GM21529 (cell line): Measurements from ENCODE around the gene WDR73.
A peak's percentile ranks its signal among the peaks of the same experiment; 100 is the strongest.
"Not testable (repeated sequence)": the region's sequence is repeated elsewhere in the genome, so short reads cannot be mapped to it uniquely, and the experiment has no call there.

Source experiments
- ATAC-seq: cut with Tn5 transposase; IDR thresholded peaks from one replicate; pipeline ENCODE4 v1.9.1; 2021; ENCODE audit not compliant: unreplicated experiment

Gene WDR73

DNA sequence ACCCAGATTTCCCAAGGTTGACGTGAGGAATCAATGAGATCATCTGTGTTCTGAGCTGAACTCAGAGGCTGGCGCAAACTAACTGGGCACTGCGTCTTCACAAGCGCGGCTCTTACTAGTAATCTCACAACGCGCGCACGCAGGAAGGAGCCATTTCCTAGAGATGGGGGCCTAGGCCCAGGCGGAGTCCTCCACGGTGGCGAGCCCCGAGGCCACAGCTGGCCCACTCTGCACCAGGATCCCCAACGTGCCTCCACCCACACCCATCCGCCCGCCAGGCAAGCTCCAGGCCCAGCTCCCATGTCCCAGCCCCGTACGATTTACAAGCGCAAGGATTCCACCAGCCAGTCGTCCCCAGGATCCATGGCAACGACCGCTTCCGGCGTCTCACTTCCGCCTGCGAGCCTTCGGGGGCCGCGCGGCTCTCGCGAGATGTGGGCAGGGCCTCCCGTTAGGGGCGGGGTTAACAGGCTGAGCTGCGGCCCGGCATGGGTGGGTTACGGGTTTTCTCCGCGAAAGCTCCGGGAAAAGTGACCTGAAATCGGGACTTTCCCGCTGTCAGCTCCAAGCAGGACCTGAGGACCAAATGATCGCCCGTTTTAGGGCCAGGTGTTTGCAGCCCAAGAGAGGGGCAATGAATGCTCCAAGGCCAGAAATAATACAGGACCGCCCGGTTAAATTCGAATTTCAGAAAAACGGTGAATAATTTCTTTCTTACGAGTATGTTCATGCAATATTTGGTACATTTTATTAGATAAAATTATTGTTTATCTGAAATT is at the start of gene WDR73:
TSS of gene WDR73 (minus strand) at position 374 of the 779 bp plus-strand sequence. CDS start at position 365, 9 bp downstream.
- peak; percentile 81 for ATAC-seq

DNA sequence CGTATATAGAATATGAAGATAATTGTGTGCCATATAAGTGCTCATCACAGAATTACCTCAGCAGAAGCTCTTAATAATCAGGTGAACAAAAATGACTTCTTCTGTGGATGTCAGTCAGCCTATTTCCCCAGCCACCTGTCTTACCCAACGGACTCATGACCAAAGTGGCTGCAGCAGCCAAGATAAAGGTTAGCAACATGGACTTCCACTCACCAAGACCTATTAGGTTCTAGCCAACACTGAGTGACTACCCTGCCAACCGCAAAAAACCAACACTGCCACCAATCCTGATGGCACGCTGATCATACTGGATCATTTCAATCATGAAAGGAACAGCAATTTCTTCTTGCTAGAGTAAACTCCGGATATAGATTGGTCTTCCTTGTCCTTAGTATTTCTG is 49.7 kb upstream of the WDR73 start:
- no peak for ATAC-seq

DNA sequence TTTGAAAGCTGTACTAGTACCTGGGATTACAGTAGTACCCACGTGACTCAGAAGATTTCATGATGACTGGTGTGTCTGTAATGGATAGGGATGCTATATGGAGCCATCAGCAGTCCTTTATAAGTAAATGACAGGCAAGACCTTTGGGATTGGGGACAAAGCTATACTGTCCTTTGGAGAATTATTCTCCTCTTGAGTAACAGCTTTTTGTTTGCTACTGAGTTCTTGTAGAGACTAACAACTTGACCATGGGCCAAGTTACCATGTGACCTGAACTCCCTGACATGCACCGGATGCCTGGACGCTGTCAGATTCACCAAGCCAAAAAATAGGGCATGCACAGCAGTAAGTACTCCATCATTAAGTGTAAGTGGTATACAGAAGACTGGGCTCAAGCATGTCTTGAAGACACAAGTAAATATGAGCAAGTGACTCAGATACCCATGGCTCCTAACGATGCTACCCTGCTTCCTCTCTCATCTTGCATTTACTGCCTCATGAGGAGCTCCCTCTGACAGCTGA is 48.9 kb upstream of the WDR73 start:
- no peak for ATAC-seq

DNA sequence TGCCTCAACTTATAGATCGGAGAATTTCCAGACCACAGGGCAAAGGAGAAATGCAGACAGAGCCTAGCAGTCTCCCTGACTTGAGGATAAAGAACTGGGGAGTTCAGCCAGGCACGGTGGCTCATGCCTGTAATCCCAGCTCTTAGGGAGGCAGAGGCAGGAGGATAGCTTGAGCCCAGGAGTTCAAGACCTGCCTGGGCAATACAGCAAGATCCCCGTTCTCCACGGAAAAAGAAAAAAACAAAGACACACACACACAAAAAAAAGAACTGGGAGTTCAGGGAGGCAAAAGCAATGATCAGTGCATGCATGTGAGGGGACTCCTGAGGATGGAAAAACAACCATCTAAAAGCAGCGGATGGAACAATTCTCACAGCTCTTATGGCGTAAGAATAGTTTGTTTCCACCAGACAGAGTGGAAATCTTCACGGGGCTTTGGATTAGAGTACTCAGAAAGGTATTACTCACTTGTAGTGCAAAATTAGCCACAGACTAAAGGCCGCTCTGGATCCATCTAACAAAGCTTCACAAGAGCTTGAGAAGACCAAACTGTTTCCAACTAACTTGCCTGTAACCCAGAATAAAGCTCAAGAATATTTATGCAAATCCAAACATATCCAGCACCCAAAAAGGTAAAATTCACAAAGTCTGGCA is 45.6 kb upstream of the WDR73 start:
- ATAC-seq = no peak

DNA sequence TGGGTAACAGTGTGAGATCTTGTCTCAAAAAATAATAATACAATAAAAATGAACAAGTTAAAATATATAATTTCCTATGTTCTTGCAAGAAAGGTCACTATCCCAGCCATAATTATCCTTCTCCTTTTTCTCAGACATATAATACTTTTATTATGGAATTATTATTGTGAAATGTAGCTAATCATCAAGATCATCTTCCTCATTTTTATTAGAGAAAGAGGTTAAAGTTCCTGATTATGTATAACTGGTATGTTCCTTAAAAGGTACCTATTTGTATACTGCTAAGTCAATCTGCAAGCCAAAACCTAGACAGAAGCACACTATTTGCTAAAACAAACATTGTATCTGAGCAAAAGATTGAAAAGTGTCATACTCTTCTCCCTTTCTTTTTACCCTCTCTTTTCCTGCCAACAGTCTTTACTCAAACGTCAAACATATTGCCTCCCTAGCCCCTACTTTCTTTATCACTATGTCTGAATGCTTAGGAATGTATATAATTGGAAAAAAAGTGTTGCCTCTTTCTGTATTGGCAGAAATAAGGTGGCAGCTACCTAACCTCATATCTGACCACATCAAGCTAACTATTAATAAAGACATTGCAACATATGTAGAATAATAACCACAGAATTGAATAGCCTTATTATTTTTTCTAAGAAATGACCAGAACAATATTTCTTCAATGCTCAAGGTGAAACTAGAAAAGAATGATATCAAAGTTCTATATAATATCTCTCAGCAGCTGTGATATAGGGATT is 43.3 kb upstream of the WDR73 start:
- ATAC-seq = no peak

DNA sequence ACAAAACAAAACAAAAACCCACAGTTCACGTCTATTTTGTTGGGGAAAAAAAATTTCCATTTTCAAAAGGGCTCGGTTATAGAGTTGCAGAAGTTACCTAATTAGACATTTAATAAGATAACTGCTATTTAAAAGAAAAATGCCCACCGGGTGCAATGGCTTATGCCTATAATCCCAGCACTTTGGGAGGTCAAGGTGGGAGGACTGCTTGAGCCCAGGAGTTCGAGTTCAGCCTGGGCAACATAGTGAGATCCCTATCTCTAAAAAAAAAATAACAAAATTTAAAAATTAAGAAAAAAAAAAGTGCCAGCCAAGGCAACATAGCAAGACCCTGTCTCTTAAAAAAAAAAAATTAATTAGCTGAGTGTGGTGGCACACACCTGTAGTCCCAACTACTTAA is 42.7 kb upstream of the WDR73 start:
- ATAC-seq = no peak

DNA sequence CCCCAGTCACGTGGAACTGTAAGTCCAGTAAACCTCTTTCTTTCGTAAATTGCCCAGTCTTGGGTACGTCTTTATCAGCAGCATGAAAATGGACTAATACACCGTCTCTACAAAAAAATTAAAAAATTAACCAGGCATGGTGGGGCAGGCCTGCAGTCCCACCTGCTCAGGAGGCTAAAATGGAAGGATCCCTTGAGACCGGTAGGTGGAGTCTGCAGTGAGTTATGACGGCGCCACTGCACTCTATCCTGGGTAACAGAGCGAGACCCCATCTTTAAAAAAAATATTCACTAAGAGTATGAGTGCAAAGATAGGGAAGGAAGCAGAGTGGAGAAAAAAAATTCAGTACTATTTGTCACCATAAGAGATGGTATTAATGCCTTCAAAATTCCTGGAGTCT is 36.3 kb upstream of the WDR73 start:
- ATAC-seq = no peak

DNA sequence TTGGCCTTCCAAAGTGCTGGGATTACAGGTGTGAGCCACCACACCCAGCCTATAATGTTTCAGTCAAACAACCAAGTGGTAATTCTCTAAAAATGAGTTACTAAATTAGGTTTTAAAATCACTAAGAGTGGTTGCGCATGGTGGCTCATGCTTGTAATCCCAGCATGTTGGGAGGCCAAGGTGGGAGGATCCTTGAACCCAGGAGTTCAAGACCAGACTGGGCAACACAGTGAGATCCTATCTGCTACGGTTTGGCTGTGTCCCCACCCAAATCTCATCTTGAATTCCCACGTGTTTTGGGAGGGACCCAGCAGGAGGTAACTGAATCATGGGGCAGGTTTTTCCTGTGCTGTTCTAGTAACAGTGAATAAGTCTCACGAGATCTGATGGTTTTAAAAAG is 35.8 kb upstream of the WDR73 start:
- no peak for ATAC-seq

DNA sequence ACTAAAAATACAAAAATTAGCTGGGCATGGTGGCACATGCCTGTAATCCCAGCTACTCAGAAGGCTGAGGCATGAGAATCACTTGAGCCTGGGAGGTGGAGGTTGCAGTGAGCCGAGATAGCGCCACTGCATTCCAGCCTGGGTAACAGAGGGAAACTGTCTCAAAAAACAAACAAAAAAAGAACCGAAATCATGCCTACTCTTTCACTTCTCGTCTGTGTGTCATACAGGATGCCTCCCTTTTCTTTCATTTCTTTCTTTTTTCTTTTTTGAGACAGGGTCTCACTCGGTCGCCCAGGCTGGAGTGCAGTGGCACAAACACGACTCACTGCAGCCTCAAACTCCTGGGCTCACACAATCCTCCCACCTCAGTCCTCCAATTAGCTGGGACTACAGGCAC is 32.4 kb upstream of the WDR73 start:
- ATAC-seq = not testable (repeated sequence)

DNA sequence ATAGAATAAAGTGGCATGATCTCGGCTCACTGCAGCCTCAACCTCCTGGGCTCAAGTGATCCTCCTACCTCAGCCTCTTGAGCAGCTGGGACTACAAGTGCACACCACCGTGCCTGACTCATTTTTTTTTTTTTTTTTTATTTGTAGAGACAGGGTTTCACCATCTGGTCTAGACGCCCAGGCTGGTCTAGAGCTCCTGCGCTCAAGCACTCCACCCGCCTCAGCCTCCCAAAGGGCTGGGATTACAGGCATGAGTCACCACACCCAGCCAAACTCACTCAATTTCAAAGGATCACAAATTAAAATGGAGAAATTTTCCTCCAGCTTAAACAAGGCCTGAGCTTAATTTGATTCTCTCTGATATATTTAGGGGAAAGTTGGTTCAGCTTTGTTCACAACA is 31.2 kb upstream of the WDR73 start:
- no peak for ATAC-seq

DNA sequence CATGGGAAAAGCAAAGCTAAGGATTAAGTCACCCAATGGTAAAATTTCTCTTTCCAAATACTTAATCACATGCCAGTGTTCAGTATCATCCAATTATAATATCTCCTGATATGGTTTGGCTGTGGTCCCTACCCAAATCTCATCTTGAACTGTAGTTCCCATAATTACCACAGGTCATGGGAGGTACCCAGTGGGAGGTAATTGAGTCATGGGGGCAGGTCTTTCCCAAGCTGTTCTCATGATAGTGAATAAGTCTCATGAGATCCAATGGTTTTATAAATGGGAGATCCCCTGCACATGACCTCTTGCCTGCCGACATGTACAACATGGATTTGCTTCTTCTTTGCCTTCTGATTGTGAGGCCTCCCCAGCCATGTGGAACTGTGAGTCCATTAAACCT is 30.0 kb upstream of the WDR73 start:
- no peak for ATAC-seq

DNA sequence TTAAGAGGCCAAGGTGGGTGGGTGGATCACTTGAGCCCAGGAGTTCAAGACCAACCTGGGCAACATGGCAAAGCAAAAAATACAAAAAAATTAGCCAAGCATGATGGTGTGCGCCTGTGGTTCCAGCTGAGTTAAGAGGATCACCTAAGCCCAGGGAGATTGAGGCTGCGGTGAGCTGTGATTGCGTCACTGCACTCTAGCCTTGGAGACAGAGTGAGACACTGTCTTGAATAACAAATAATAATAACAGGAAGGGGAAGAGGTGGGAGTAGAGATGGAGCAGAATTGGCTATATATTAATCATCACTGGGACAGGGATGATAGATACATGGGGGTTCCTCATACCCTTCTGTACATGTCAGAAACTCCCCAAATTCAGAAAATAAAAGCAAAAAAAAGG is 27.7 kb upstream of the WDR73 start:
- ATAC-seq = peak; percentile 47

DNA sequence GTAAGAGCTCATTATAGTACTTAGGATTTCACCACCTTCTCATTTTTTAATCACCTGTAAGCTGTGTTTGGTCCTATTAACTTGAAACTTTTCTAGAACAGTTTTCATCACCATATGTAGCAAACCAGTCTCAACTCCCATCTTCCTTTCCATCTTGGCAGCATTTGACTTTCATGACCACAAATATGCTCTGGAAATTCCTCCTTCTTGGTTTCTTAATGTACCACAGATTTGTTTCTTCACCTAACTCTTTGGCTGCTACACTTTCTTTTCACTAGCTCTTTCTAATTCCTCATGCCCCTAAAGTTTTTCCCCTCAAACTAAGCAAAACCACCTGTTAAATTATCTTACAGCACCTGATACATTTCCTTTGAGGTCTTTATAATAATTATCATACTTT is 17.1 kb upstream of the WDR73 start:
- no peak for ATAC-seq

DNA sequence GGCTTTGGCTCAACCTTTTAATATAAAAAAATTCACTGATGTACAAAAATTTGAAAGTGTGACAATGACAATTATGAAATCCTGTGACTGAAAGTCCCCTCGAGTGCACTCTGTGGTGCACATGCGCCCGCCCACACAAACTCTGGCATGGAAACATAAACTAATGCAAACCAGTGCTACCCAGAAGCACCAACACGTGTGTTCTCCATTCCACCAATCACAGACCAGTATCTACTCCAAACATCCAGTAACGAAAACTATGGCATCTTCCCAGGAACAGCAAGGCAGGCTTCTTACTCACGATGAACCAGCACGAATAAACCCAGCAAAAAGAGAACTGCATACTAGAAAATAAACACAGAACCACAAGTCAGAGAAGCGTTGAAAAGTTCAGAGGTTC is 15.6 kb upstream of the WDR73 start:
- no peak for ATAC-seq

DNA sequence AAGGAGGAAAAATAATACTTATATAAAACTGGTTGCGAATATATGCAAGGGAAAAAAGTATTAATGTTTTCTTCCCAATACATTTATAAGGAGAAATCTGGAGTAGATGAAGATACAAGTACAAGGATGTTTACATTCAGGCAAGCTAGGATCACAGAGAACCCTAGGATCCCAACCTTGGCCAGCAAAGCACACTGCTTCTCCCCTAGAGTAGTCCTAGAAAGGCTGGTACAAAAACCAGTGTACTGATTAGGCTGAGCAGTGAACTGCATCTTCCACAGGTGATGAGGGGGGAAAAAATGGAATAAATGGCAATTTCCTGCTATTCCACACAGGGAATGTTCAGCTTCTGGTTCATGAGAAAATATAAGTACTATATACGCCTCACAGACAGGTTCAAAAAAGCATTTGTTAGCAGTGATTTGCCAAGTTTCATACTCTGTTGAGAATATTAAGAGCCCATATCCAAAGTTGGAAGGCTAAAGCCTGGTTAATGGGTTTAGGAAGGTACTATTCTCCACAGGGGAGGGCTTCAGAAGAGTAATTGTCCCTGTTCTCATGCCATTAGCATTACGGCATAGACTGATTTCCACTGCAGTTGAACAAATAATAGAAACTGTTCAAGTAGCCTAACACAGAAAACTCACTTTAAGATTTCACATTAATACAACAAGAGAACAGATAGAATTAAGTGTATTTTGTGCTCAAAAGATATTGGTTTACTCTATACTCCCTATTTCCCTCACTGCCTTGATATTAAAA is 14.3 kb upstream of the WDR73 start:
- no peak for ATAC-seq

DNA sequence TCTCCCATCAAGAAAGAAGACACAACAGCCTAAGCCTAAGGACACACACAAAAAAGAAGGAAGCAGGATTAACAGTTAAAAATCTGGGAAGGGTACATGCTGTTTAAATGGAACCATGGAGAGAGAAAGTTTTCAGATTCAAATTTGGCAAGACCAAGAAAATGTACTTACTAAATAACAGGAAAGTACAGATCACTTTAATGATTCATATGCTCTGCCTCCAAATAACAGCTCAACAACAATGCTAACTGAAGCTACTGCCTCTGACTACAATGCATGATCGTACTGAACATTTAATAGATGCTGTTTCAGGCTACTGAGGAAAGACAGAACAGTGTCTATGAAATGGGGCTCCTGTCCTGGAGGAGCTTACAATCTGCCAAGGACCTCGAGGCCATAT is 12.3 kb upstream of the WDR73 start:
- ATAC-seq = no peak

DNA sequence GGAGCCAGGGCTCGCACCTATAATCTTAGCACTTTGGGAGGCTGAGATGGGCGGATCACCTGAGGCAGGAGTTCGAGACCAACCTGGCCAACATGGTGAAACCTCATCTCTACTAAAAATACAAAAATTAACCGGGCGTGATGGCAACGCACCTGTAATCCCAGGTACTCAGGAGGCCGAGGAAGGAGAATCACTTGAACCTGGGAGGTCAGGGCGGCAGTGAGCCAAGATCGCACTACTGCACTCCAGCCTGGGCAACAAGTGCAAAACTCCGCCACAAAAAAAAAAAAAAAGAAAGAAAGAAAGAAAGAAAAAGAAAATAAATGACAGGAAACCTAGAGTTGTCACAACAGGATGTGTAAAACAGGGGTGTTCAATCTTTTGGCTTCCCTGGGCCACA is 6.9 kb upstream of the WDR73 start:
- no peak for ATAC-seq

DNA sequence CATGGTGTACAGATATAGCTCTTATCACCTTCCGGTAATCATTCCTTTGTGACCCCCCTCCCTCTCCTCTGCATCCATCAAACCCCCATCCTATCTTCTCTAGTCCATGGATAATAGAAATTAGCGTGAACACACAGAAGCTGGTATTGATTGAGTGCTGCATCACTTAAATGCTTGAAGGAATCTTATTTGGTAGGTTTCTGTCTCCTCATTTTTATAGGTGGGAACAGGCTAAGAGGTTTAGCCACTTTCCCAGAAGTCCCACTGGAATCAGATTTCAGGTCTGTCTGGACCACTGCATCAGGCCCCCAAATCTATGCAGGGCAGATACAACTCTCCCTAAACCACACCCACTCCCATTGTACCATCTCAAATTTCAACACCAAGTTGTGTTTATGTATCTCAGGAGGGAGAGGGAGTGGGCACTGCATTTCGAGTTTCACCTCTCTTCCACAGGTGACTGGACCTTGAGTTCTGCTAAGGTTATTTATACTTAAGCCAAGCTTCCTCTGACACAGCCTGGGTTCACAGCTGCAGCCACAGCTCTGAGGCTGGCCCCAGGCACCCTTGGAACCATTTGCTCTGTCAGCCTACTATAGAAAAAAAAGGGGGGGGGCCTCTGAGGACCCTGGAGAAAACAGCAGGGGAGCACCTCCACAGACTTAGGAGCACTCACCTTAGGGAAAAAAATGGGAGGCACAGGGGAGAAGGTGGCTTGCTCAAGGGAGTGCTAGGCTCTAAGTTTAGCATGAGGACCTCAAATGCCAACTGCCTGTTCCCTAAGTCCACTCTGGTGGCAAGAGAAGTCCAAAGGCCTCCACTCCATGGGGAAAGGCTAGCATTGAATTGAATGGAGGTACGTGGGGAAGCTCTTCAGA is 6.1 kb upstream of the WDR73 start:
- ATAC-seq = no peak

DNA sequence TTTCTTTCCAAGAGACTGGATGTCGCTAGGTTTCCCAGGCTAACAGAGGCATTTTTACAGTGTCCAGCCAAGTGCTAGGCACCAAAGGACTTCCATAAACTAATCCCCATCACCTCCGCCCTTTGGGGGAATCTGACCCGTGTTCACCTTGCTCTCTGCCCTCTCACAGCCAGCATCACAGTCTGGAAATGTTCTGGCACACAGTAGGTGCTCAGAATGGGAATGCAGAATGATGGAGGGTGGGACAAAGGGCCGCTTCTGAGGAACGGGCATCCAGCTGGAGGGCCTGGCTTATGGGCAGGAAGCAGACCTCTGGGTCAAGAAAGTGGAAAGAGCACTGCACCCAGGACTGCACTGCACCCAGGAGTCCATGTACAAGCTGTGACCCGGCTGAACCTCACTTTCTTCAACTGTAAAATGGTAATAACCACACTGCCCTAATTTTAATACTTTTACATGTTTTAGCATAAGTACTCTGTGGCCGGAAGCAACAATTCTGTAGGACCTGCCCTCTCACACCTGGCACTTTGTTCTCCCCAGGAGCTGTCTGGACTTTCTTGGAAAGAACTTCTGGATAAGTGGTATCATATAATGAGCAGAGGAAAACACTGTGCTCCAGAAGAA is 4.8 kb upstream of the WDR73 start:
- no peak for ATAC-seq
